ENCODE data around the gene DLGAP1. TPM values are rescaled to one million over a fixed set of nuclear protein-coding genes. Genes with fewer than 3 reads are reported as not detected.

The DLGAP1 gene
- total and polyA plus RNA-seq, 4 donors = 0.06 to 1.2 (median 0.17) TPM; not detected in 1

DNA sequence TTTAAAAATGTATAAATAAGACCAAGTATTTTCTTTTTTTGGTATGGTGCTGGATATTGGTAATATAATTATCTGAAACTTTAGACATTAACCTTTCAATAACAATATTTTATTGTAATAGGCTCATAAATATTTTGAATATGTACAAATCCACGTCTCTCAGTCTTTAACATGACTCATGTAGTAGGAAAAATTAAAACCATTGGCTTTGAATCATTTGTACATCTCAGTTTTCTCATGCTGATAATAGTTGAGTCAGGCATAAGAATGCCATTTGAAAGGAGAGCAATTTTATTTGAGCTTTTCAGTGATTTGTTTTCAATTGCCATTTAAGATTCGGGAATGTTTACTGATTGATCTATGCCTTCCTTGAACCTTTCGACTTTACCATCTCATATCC is 640.3 kb downstream of the DLGAP1 start:
- no peak overlapping the region for H3K4me3 ChIP-seq (ENCODE audit: low read depth in 1 of 3, low read length in 3 of 3)
- peaks cover 0 to 5% (median under 1%) of the 10 kb centered on the region in 4 donors for H3K4me1 ChIP-seq (ENCODE audit: control insufficient read depth in 4 of 4, insufficient read depth in 4 of 4, low read length in 3 of 4)
- DNase-seq (ENCODE audit: low spot score) = no peak
- H3K36me3 ChIP-seq (ENCODE audit: control insufficient read depth in 4 of 4, insufficient read depth in 3 of 4, low read depth in 1 of 4, low read length in 3 of 4) = no peaks in the 10 kb centered on the region
- WGBS = 90% methylated on average over 3 of the region's 3 CpGs
- H3K27ac ChIP-seq (ENCODE audit: low read depth in 1 of 2, low read length in 2 of 2) = no peak overlapping the region
- H3K9ac ChIP-seq (ENCODE audit: low read depth in 1 of 2, low read length in 2 of 2) = no peak overlapping the region
- H3K9me3 ChIP-seq (ENCODE audit: control insufficient read depth in 4 of 4, low read length in 3 of 4) = no peaks in the 10 kb centered on the region
- H3K27me3 ChIP-seq (ENCODE audit: control insufficient read depth in 4 of 4, insufficient read depth in 4 of 4, low read length in 3 of 4) = no peaks in the 10 kb centered on the region
- TF ChIP-seq MAX (IDR thresholded peaks at IDR 0.05) (no peak), CTCF (IDR thresholded peaks at IDR 0.05; ENCODE audit: low read depth, low read length, missing input control) (no peak), JUND (IDR thresholded peaks at IDR 0.05) (no peak), FOXA2 (IDR thresholded peaks at IDR 0.05) (no peak), ATF3 (IDR thresholded peaks at IDR 0.05) (no peak), NR2F2 (IDR thresholded peaks at IDR 0.05) (no peak), HNF4A (conservative IDR thresholded peaks at IDR 0.05) (no peak), GABPA (IDR thresholded peaks at IDR 0.05 in 1 of 2, conservative IDR thresholded peaks at IDR 0.05 in 1 of 2) (no peak), EGR1 (IDR thresholded peaks at IDR 0.05; ENCODE audit: low read depth in 2 of 2) (no peak), RXRA (IDR thresholded peaks at IDR 0.05) (no peak), SP1 (IDR thresholded peaks at IDR 0.05) (no peak), HNF4G (IDR thresholded peaks at IDR 0.05) (no peak), RAD21 (IDR thresholded peaks at IDR 0.05) (no peak), TAF1 (conservative IDR thresholded peaks at IDR 0.05) (no peak)
- TF ChIP-seq, protein P1, sequence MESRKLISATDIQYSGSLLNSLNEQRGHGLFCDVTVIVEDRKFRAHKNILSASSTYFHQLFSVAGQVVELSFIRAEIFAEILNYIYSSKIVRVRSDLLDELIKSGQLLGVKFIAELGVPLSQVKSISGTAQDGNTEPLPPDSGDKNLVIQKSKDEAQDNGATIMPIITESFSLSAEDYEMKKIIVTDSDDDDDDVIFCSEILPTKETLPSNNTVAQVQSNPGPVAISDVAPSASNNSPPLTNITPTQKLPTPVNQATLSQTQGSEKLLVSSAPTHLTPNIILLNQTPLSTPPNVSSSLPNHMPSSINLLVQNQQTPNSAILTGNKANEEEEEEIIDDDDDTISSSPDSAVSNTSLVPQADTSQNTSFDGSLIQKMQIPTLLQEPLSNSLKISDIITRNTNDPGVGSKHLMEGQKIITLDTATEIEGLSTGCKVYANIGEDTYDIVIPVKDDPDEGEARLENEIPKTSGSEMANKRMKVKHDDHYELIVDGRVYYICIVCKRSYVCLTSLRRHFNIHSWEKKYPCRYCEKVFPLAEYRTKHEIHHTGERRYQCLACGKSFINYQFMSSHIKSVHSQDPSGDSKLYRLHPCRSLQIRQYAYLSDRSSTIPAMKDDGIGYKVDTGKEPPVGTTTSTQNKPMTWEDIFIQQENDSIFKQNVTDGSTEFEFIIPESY (IDR thresholded peaks at IDR 0.05) = no peak
- TF ChIP-seq, protein P2, sequence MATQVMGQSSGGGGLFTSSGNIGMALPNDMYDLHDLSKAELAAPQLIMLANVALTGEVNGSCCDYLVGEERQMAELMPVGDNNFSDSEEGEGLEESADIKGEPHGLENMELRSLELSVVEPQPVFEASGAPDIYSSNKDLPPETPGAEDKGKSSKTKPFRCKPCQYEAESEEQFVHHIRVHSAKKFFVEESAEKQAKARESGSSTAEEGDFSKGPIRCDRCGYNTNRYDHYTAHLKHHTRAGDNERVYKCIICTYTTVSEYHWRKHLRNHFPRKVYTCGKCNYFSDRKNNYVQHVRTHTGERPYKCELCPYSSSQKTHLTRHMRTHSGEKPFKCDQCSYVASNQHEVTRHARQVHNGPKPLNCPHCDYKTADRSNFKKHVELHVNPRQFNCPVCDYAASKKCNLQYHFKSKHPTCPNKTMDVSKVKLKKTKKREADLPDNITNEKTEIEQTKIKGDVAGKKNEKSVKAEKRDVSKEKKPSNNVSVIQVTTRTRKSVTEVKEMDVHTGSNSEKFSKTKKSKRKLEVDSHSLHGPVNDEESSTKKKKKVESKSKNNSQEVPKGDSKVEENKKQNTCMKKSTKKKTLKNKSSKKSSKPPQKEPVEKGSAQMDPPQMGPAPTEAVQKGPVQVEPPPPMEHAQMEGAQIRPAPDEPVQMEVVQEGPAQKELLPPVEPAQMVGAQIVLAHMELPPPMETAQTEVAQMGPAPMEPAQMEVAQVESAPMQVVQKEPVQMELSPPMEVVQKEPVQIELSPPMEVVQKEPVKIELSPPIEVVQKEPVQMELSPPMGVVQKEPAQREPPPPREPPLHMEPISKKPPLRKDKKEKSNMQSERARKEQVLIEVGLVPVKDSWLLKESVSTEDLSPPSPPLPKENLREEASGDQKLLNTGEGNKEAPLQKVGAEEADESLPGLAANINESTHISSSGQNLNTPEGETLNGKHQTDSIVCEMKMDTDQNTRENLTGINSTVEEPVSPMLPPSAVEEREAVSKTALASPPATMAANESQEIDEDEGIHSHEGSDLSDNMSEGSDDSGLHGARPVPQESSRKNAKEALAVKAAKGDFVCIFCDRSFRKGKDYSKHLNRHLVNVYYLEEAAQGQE (IDR thresholded peaks at IDR 0.05) = no peak

- no peak overlapping the region for H3K27ac ChIP-seq (ENCODE audit: low read depth in 1 of 2, low read length in 2 of 2)
Observed at GRCh38 chr18:3810296-3810695, 644.8 kb downstream of the DLGAP1 start.

More at GRCh38 chr18:3810296-3810695, 644.8 kb downstream of the DLGAP1 start:
- DNase-seq (ENCODE audit: low spot score) = no peak
- H3K9ac ChIP-seq (ENCODE audit: low read depth in 1 of 2, low read length in 2 of 2) = no peak overlapping the region
- no peaks in the 10 kb centered on the region for H3K36me3 ChIP-seq (ENCODE audit: control insufficient read depth in 4 of 4, insufficient read depth in 3 of 4, low read depth in 1 of 4, low read length in 3 of 4)
- H3K4me3 ChIP-seq (ENCODE audit: low read depth in 1 of 3, low read length in 3 of 3) = no peak overlapping the region
- TF ChIP-seq YY1 (IDR thresholded peaks at IDR 0.05) (no peak), NR2F2 (IDR thresholded peaks at IDR 0.05) (no peak), HNF4A (conservative IDR thresholded peaks at IDR 0.05) (no peak), JUND (IDR thresholded peaks at IDR 0.05) (no peak), ATF3 (IDR thresholded peaks at IDR 0.05) (no peak), SP1 (IDR thresholded peaks at IDR 0.05) (no peak), HNF4G (IDR thresholded peaks at IDR 0.05) (no peak), MAX (IDR thresholded peaks at IDR 0.05) (no peak), RXRA (IDR thresholded peaks at IDR 0.05) (no peak), RAD21 (IDR thresholded peaks at IDR 0.05) (no peak)
- WGBS = 78% methylated on average over 2 of the region's 2 CpGs
- H3K27me3 ChIP-seq (ENCODE audit: control insufficient read depth in 4 of 4, insufficient read depth in 4 of 4, low read length in 3 of 4) = no peaks in the 10 kb centered on the region
- no peaks in the 10 kb centered on the region for H3K4me1 ChIP-seq (ENCODE audit: control insufficient read depth in 4 of 4, insufficient read depth in 4 of 4, low read length in 3 of 4)
- H3K9me3 ChIP-seq (ENCODE audit: control insufficient read depth in 4 of 4, low read length in 3 of 4) = no peaks in the 10 kb centered on the region

Data from liver (tissue), 9 donors.